Chondrocyte (in vitro differentiated cells): ENCODE measurements around the gene SNX6. TPM values are rescaled to one million over a fixed set of nuclear protein-coding genes. Genes with fewer than 3 reads are reported as not detected.
A peak's percentile ranks its signal among the peaks of the same experiment; 100 is the strongest.

Source experiments
- DNase-seq: peaks from one replicate; pipeline ENCODE4 v3.0.0; 2021; ENCODE audit warnings: mixed read lengths, low spot score
- H3K27ac Mint-ChIP-seq: one replicate; pipeline ENCODE4 v1.8.0; 2021; ENCODE audit warnings: mild to moderate bottlenecking, moderate library complexity, mixed read lengths; ENCODE audit not compliant: unreplicated experiment
- H3K27me3 Mint-ChIP-seq: 2 replicates; pipeline ENCODE4 v1.8.0; 2021; ENCODE audit warnings: low read depth, mixed read lengths
- H3K36me3 Mint-ChIP-seq: 2 replicates; pipeline ENCODE4 v1.8.0; 2021; ENCODE audit warnings: low read depth, mixed read lengths
- H3K4me1 Mint-ChIP-seq: 2 replicates; pipeline ENCODE4 v1.8.0; 2021; ENCODE audit warnings: low read depth, mild to moderate bottlenecking, mixed read lengths
- H3K4me3 Mint-ChIP-seq: one replicate; pipeline ENCODE4 v1.8.0; 2021; ENCODE audit warnings: mild to moderate bottlenecking, moderate library complexity, mixed read lengths; ENCODE audit not compliant: unreplicated experiment
- H3K9me3 Mint-ChIP-seq: 2 replicates; pipeline ENCODE4 v1.8.0; 2021; ENCODE audit warnings: low read depth, mixed read lengths
- CTCF ChIP-seq: fragments of 200-600 bp; sonication (generic); IDR thresholded peaks from 2 replicates; pipeline ENCODE4 v1.5.0; 2021; ENCODE audit warnings: antibody characterized with exemption, mild to moderate bottlenecking, moderate library complexity
- total RNA-seq: library from RNA; stranded (reverse); gene quantifications from 3 replicates; pipeline ENCODE4 v1.2.1, GENCODE V29; 2021

Gene SNX6
- total RNA-seq, 1 donor from 2014 or later: 91.7 TPM

- no peak for DNase-seq
- Mint-ChIP-seq H3K27me3 (no peaks in the 10 kb centered on the region), H3K36me3 (peaks cover 9% of the 10 kb centered on the region), H3K4me3 (no peak overlapping the region), H3K9me3 (no peaks in the 10 kb centered on the region), H3K4me1 (peaks cover 6% of the 10 kb centered on the region), H3K27ac (peak overlapping the region; percentile 59)
- no peak for TF ChIP-seq CTCF
Measured at GRCh38 chr14:34610101-34610500, 19.8 kb downstream of the SNX6 start.

DNA sequence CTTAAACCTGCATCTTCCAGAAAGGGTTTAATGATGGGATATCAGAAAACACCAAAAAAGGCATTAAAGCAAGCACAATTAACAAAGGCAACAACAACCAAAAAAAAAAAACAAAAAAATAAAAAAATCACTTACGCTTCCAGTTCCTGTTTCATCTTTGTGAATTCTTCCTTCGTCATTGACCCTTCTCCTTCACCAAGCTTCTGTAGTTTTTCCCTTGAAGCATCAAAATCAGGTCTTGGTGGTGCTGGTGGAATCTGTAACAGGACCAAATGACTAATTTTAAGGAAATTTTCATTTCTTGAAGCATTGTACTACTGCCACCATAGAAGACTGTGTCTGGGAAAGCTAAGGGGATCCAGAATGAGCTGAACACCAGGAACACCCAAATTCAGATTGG, 24.5 kb downstream of the SNX6 start:
- no peaks in the 10 kb centered on the region for H3K9me3 Mint-ChIP-seq
- H3K27me3 Mint-ChIP-seq: no peaks in the 10 kb centered on the region
- H3K4me3 Mint-ChIP-seq: no peak overlapping the region
- peaks cover 22% of the 10 kb centered on the region for H3K36me3 Mint-ChIP-seq
- peaks cover 6% of the 10 kb centered on the region for H3K4me1 Mint-ChIP-seq
- peak overlapping the region; percentile 12 for H3K27ac Mint-ChIP-seq
- no peak for TF ChIP-seq CTCF
- no peak for DNase-seq

GRCh38 chr14:34604995-34605394, 25.0 kb downstream of the SNX6 start:
- H3K36me3 Mint-ChIP-seq: peaks cover 26% of the 10 kb centered on the region
- H3K27ac Mint-ChIP-seq: no peak overlapping the region
- DNase-seq: no peak
- no peak overlapping the region for H3K4me3 Mint-ChIP-seq
- TF ChIP-seq CTCF: no peak
- H3K4me1 Mint-ChIP-seq: peaks cover 6% of the 10 kb centered on the region
- no peaks in the 10 kb centered on the region for H3K27me3 Mint-ChIP-seq
- no peaks in the 10 kb centered on the region for H3K9me3 Mint-ChIP-seq

DNA sequence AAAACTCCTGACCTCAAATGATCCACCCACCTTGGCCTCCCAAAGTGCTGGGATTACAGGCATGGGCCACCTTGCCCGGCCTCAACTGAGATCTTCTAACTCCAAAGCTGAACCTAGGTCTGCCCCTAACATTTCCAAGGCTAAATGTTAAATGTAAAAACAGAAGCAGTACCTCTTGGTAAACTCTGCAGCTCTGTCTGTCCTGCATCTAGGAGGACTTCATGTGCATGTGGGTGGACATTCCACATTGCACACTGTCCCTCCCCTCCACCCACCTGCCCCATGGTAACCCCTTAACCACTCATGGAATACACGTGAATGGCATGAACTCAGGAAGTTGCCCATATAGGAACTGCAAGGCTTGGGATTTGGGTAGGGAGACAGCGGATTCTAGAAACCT, 33.1 kb downstream of the SNX6 start:
- Mint-ChIP-seq H3K36me3 (peaks cover 40% of the 10 kb centered on the region), H3K9me3 (no peaks in the 10 kb centered on the region), H3K27ac (no peak overlapping the region), H3K4me3 (no peak overlapping the region), H3K4me1 (peaks cover 16% of the 10 kb centered on the region), H3K27me3 (no peaks in the 10 kb centered on the region)
- no peak for TF ChIP-seq CTCF
- peak; percentile 14 for DNase-seq

DNA sequence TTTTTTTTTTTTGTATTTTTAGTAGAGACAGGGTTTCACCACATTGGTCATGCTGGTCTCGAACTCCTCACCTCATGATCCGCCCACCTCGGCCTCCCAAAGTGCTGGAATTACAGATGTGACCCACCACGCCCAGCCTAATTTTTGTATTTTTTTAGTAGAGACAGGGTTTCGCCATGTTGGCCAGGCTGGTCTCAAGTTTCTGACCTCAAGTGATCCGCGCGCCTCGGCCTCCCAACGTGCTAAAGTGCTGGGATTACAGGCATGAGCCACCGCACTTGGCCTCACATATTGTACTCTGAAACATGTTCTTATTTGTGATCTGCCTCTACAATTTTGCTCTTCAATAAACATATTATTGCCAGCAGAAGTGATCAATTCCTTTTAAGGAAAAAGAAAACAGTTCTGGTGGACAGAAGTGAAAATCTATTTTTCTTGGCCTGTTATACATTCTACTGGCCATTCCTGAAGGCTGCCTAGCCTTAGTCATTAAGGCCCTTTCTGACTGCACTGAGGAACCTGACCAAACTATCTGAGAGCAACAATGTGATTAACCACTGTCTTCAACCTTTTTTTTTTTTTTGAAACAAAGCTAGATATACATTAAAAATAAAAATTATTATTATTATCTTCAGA, 36.1 kb downstream of the SNX6 start:
- Mint-ChIP-seq H3K27me3 (no peaks in the 10 kb centered on the region), H3K9me3 (no peaks in the 10 kb centered on the region), H3K4me3 (no peak overlapping the region), H3K27ac (peak overlapping the region; percentile 79), H3K36me3 (peaks cover 44% of the 10 kb centered on the region), H3K4me1 (peaks cover 12% of the 10 kb centered on the region)
- DNase-seq: peak; percentile 21
- TF ChIP-seq CTCF: no peak
